H1 (cell line): ENCODE measurements around the gene CLEC16A. TPM values are rescaled to one million over a fixed set of nuclear protein-coding genes. Genes with fewer than 3 reads are reported as not detected.
A peak's percentile ranks its signal among the peaks of the same experiment; 100 is the strongest.

Experiments
- CTCF ChIA-PET: fragments of 300-600 bp; sonication (Branson Sonifier 250); formaldehyde crosslinking; loops from one replicate; lab custom pipeline; 2021; ENCODE audit not compliant: partially characterized antibody; lab: Charles Lee
- POLR2A ChIA-PET: fragments of 300-600 bp; sonication (Branson Sonifier 250); formaldehyde crosslinking; loops from one replicate; lab custom pipeline; 2021; ENCODE audit warnings: inconsistent platforms; ENCODE audit not compliant: partially characterized antibody; lab: Charles Lee
- DNase-seq, 2 experiments: peaks; one replicate each; pipeline versions ENCODE4 v3.0.0 to v3.0.0-alpha.2; 2010 to 2022; ENCODE audit warnings: low spot score in 2 of 2, low read depth in 1 of 2, mixed read lengths in 1 of 2
- FAIRE-seq: peaks from 2 replicates; lab custom pipeline; 2011; peaks lifted over from hg19 to GRCh38; lab: Jason Lieb, UNC
- H2AFZ ChIP-seq: 2 replicates; pipeline ENCODE4 v1.8.1; 2012; ENCODE audit warnings: low read length, inconsistent platforms
- H2AK5ac ChIP-seq: 2 replicates; pipeline ENCODE4 v1.6.1; 2013; ENCODE audit warnings: low read depth, low read length
- H2BK120ac ChIP-seq: replicated peaks from 2 replicates; pipeline ENCODE3; 2013; ENCODE audit warnings: low read depth, low read length, inconsistent platforms
- H2BK12ac ChIP-seq: 2 replicates; pipeline ENCODE4 v1.6.1; 2013; ENCODE audit warnings: low read depth, low read length
- H2BK15ac ChIP-seq: 2 replicates; pipeline ENCODE4 v1.6.1; 2013; ENCODE audit warnings: low read length
- H2BK20ac ChIP-seq: 2 replicates; pipeline ENCODE4 v1.6.1; 2013; ENCODE audit warnings: low read length
- H2BK5ac ChIP-seq: 2 replicates; pipeline ENCODE4 v1.6.1; 2013; ENCODE audit warnings: low read depth, low read length
- H3K14ac ChIP-seq: 2 replicates; pipeline ENCODE4 v1.6.1; 2013; ENCODE audit warnings: inconsistent platforms; ENCODE audit not compliant: insufficient read length
- H3K18ac ChIP-seq: 2 replicates; pipeline ENCODE4 v1.6.1; 2013; ENCODE audit warnings: low read length; ENCODE audit errors: extremely low read depth
- H3K23ac ChIP-seq: 2 replicates; pipeline ENCODE4 v1.6.1; 2013; ENCODE audit warnings: inconsistent platforms; ENCODE audit not compliant: insufficient read length
- H3K23me2 ChIP-seq: 2 replicates; pipeline ENCODE4 v1.6.1; 2013; ENCODE audit warnings: low read depth, low read length
- H3K27ac ChIP-seq: 2 replicates; pipeline ENCODE4 v1.6.1; 2011; ENCODE audit warnings: low read depth, low read length, inconsistent platforms
- H3K27me3 ChIP-seq, 4 experiments: replicated peaks in 1 of 4; 1 replicate in 1 of 4; 2 replicates in 3 of 4; pipeline versions ENCODE4 v1.6.1 to v1.8.1; 2011 to 2013; ENCODE audit warnings: low read length in 3 of 4, mild to moderate bottlenecking in 3 of 4, inconsistent platforms in 2 of 4, mixed read lengths in 2 of 4, moderate library complexity in 1 of 4; ENCODE audit not compliant: control insufficient read depth in 3 of 4, insufficient read depth in 3 of 4; ENCODE audit errors: extremely low read depth in 1 of 4
- H3K36me3 ChIP-seq, 4 experiments: 2 replicates each; pipeline versions ENCODE4 v1.6.1 to v1.8.1; 2011 to 2013; ENCODE audit warnings: mild to moderate bottlenecking in 4 of 4, low read length in 3 of 4, moderate library complexity in 2 of 4, control low read depth in 1 of 4, inconsistent platforms in 1 of 4; ENCODE audit not compliant: insufficient read depth in 4 of 4, control insufficient read depth in 2 of 4
- H3K4ac ChIP-seq: replicated peaks from 2 replicates; pipeline ENCODE3; 2013; ENCODE audit warnings: low read length, low read depth, mixed read lengths, inconsistent platforms; ENCODE audit not compliant: insufficient read length
- H3K4me1 ChIP-seq, 4 experiments: replicated peaks in 1 of 4; 1 replicate in 1 of 4; 2 replicates in 3 of 4; pipeline versions ENCODE4 v1.6.1 to v1.8.1; 2011 to 2013; ENCODE audit warnings: low read length in 3 of 4, inconsistent platforms in 2 of 4, mixed read lengths in 1 of 4; ENCODE audit not compliant: insufficient read depth in 4 of 4, control insufficient read depth in 3 of 4
- H3K4me2 ChIP-seq, 2 experiments: 2 replicates each; pipeline versions ENCODE4 v1.6.1 to v1.8.1; 2011 to 2013; ENCODE audit warnings: low read depth in 2 of 2, low read length in 2 of 2, control low read depth in 1 of 2, inconsistent platforms in 1 of 2, mild to moderate bottlenecking in 1 of 2; ENCODE audit not compliant: insufficient read depth in 1 of 2
- H3K4me3 ChIP-seq, 4 experiments: fragments of 200-600, 300-600 bp in 1 of 4; sonication (generic), shearing (Covaris generic), sonication (Bioruptor Twin) in 1 of 4; 2 replicates each; pipeline versions ENCODE4 v1.5.1 to v1.8.1; 2011 to 2016; ENCODE audit warnings: low read length in 4 of 4, low read depth in 3 of 4, control low read depth in 2 of 4, inconsistent platforms in 2 of 4, mild to moderate bottlenecking in 2 of 4, mixed read lengths in 1 of 4, moderate library complexity in 1 of 4; ENCODE audit not compliant: insufficient read depth in 2 of 4; ENCODE audit errors: extremely low read depth in 1 of 4
- H3K56ac ChIP-seq: replicated peaks from 2 replicates; pipeline ENCODE3; 2013; ENCODE audit warnings: low read depth, mild to moderate bottlenecking, mixed read lengths, low read length, inconsistent platforms; ENCODE audit not compliant: insufficient read length
- H3K79me1 ChIP-seq: 2 replicates; pipeline ENCODE4 v1.6.1; 2013; ENCODE audit warnings: low read depth, low read length, control low read depth
- H3K79me2 ChIP-seq, 2 experiments: 2 replicates each; pipeline versions ENCODE4 v1.6.1 to v1.8.1; 2012 to 2013; ENCODE audit warnings: low read length in 2 of 2, mild to moderate bottlenecking in 2 of 2, inconsistent platforms in 1 of 2; ENCODE audit not compliant: insufficient read depth in 2 of 2, control insufficient read depth in 1 of 2
- H3K9ac ChIP-seq, 4 experiments: replicated peaks in 1 of 4; 1 replicate in 1 of 4; 2 replicates in 3 of 4; pipeline versions ENCODE4 v1.6.1 to v1.8.1; 2011 to 2013; ENCODE audit warnings: low read depth in 3 of 4, low read length in 3 of 4, control low read depth in 2 of 4, mild to moderate bottlenecking in 2 of 4, moderate library complexity in 2 of 4, inconsistent platforms in 1 of 4; ENCODE audit errors: extremely low read depth in 1 of 4
- H3K9me3 ChIP-seq, 2 experiments: 2 replicates each; pipeline versions ENCODE4 v1.6.1 to v1.8.1; 2012 to 2013; ENCODE audit warnings: mild to moderate bottlenecking in 2 of 2, moderate library complexity in 2 of 2, control low read depth in 1 of 2, inconsistent platforms in 1 of 2, low read depth in 1 of 2, low read length in 1 of 2, mixed read lengths in 1 of 2; ENCODE audit not compliant: insufficient read depth in 2 of 2
- H4K20me1 ChIP-seq, 2 experiments: replicated peaks in 1 of 2; 2 replicates each; pipeline versions ENCODE3 to v1.8.1; 2011 to 2013; ENCODE audit warnings: inconsistent platforms in 2 of 2, low read length in 2 of 2, mild to moderate bottlenecking in 1 of 2; ENCODE audit not compliant: insufficient read depth in 2 of 2, control insufficient read depth in 1 of 2
- H4K5ac ChIP-seq: 2 replicates; pipeline ENCODE4 v1.6.1; 2013; ENCODE audit warnings: low read length, low read depth, mixed read lengths, inconsistent platforms; ENCODE audit not compliant: insufficient read length
- H4K8ac ChIP-seq: 2 replicates; pipeline ENCODE4 v1.8.0; 2013; ENCODE audit warnings: mild to moderate bottlenecking, moderate library complexity, low read length, inconsistent platforms; ENCODE audit not compliant: insufficient read depth; ENCODE audit errors: extremely low read depth
- H4K91ac ChIP-seq: replicated peaks from 2 replicates; pipeline ENCODE3; 2013; ENCODE audit warnings: low read length, mixed read lengths, inconsistent platforms; ENCODE audit not compliant: insufficient read length
- BACH1 ChIP-seq: IDR thresholded peaks from 2 replicates; pipeline ENCODE4 v1.6.1; 2012; ENCODE audit warnings: low read length, improper control_type of control experiment
- SP1 ChIP-seq: IDR thresholded peaks from 2 replicates; pipeline ENCODE4 v1.6.1; 2011; ENCODE audit warnings: low read depth, low read length
- TAF1 ChIP-seq: IDR thresholded peaks from 2 replicates; pipeline ENCODE4 v1.6.1; 2011; ENCODE audit warnings: mild to moderate bottlenecking, low read depth, low read length
- whole genome bisulfite sequencing, 2 experiments: shearing (Covaris generic) in 1 of 2; methylation state at CpG; one replicate each; pipeline versions ENCODE4 v1.1.6 to v1.1.7; 2013 to 2015; ENCODE audit warnings: low lambda C conversion rate in 2 of 2, mixed read lengths in 2 of 2, inconsistent platforms in 1 of 2, low coverage in 1 of 2, missing lambda C conversion rate in 1 of 2; ENCODE audit not compliant: insufficient replicate concordance in 2 of 2, insufficient coverage in 1 of 2, insufficient read length in 1 of 2; ENCODE audit errors: extremely low coverage in 1 of 2, missing lambda C conversion rate in 1 of 2; 5-methylcytosine and 5-hydroxymethylcytosine counted together
- polyA plus RNA-seq, 7 experiments: library from polyadenylated mRNA; depleted of rRNA in 3 of 7; stranded (reverse) in 5 of 7; unstranded in 2 of 7; fragments of >200 nt in 5 of 7; fragments of 200-250 nt in 2 of 7; gene quantifications; 1 replicate in 5 of 7; 2 replicates in 1 of 7; 4 replicates in 1 of 7; pipeline versions ENCODE4 v1.2.1 to v1.2.3, GENCODE V29; 2011 to 2013; ENCODE audit warnings: missing spikeins in 2 of 7, mixed read lengths in 2 of 7
- total RNA-seq: library from RNA; stranded (reverse); fragmentation: NEBNext Ultra II Directional; extraction: Animal tissue kit (Norgen Biotek cat#: 25700); gene quantifications from 2 replicates; pipeline ENCODE4 v1.2.1, GENCODE V29; 2021

The CLEC16A gene
- total and polyA plus RNA-seq, 2 of the 8 experiments (the other 6 are each of a cell fraction or from before 2014, with no cell fraction given) = 7.6 to 19.3 TPM

- Histone ChIP-seq H4K20me1 (no peaks in the 10 kb centered on the region), H2AFZ (no peak overlapping the region), H4K5ac (no peak overlapping the region), H3K9me3 (no peaks in the 10 kb centered on the region), H3K23ac (no peak overlapping the region), H2BK12ac (0 out of 2 replicates have a peak overlapping the region, but pooled peaks have one; percentile 69), H4K8ac (no peak overlapping the region), H4K91ac (peak overlapping the region; percentile 71), H3K36me3 (no peaks in the 10 kb centered on the region), H3K4ac (no peak overlapping the region), H3K23me2 (no peaks in the 10 kb centered on the region), H3K14ac (no peak overlapping the region), H3K4me2 (no peak overlapping the region), H3K9ac (no peak overlapping the region; a peak in 1 of 7 replicates), H3K27ac (no peak overlapping the region), H3K18ac (no peak overlapping the region; the same call in 1 of the 2 replicates), H3K79me2 (no peaks in the 10 kb centered on the region), H2BK20ac (peak overlapping the region; percentile 90; the same call in 1 of the 2 replicates), H3K56ac (no peak overlapping the region), H2BK120ac (no peak overlapping the region), H3K27me3 (no peaks in the 10 kb centered on the region; a peak in 1 of 7 replicates), H3K4me3 (no peak overlapping the region), H2BK5ac (peak overlapping the region; percentile 52; the same call in 1 of the 2 replicates), H3K79me1 (no peaks in the 10 kb centered on the region), H2AK5ac (no peak overlapping the region), H3K4me1 (peaks cover 7 to 26% (median 18%) of the 10 kb centered on the region in 4 experiments), H2BK15ac (peak overlapping the region; percentile 16; the same call in 1 of the 2 replicates)
- CTCF ChIA-PET = interaction anchor here (0.7 to 3.9 kb wide), 14 partner anchors 8 to 229 kb away, joined by 3 to 16 read pairs (median 4); partner anchors contain the start of gene SOCS1
- TF ChIP-seq BACH1 = no peak
- no peak for TF ChIP-seq SP1
- TF ChIP-seq TAF1 = no peak
- POLR2A ChIA-PET = interaction anchor here (3.6 kb wide), 1 partner anchor 55 kb away, joined by 20 read pairs; the partner anchor contains the start of gene SOCS1
- FAIRE-seq (no peak), DNase-seq (no peak)
- 80% methylated on average over 10 of the region's 10 CpGs; no CpG with 5 or more reads in 1 of the 2 experiments for WGBS, 2 experiments
Measured at GRCh38 chr16:11200592-11200991, 256.2 kb downstream of the CLEC16A start.
